GM10266 (cell line): ENCODE data around the gene BCL2L12.

Experiments used
- DNase-seq: peaks from one replicate; pipeline ENCODE4 v3.0.0; 2012; ENCODE audit errors: extremely low spot score
- CTCF ChIP-seq: IDR thresholded peaks from 2 replicates; pipeline ENCODE4 v1.5.1; 2012; ENCODE audit warnings: mild to moderate bottlenecking, low read depth; ENCODE audit not compliant: control insufficient read depth, insufficient read depth; ENCODE audit errors: missing control alignments

Gene BCL2L12

GRCh38 chr19:49645995-49646394 lies 19.7 kb upstream of the BCL2L12 start:
- TF ChIP-seq CTCF: no peak
- no peak for DNase-seq

DNA sequence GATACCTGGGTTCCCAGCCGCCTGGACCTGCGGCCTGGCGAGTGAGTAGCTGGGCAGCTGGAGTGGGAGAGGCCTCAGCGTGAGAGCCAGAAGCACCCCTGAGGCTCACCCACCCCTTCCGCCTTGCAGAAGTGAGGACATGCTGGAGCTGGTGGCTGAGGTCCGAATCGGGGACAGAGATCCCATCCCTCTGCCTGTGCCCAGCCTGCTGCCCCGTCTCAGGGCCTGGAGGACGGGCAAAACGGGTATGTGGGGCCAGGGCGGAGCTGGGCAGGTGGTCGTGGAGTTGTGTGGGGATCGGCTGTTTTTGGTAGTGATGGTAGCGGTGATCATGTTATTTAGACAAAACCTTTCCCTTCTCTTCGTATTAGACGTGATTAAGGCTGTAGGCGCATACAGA lies 19.1 kb upstream of the BCL2L12 start:
- DNase-seq: no peak
- no peak for TF ChIP-seq CTCF

GRCh38 chr19:49651029-49651819 lies 14.5 kb upstream of the BCL2L12 start:
- DNase-seq: no peak
- TF ChIP-seq CTCF: no peak

GRCh38 chr19:49651820-49652550 lies 13.7 kb upstream of the BCL2L12 start:
- no peak for TF ChIP-seq CTCF
- DNase-seq: no peak

GRCh38 chr19:49652551-49653465 lies 12.9 kb upstream of the BCL2L12 start:
- DNase-seq: no peak
- no peak for TF ChIP-seq CTCF

DNA sequence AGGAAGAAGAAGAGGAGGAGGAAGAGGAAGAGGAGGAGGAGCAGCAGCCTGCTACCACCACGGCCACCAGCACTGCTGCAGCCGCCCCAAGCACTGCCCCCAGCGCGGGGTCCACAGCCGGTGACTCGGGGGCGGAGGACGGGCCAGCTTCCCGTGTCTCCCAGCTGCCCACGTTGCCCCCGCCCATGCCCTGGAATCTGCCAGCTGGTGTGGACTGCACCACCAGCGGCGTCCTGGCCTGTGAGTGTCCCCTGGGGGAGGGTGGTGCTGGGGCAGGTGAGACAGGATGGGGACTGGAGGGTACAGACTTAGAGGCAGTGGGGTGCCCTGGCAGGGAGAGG lies 12.3 kb upstream of the BCL2L12 start:
- TF ChIP-seq CTCF: no peak
- DNase-seq: no peak

GRCh38 chr19:49654581-49654980 lies 11.2 kb upstream of the BCL2L12 start:
- TF ChIP-seq CTCF: no peak
- DNase-seq: no peak
